ENCODE data around the gene GRIFIN.

The GRIFIN gene

DNA sequence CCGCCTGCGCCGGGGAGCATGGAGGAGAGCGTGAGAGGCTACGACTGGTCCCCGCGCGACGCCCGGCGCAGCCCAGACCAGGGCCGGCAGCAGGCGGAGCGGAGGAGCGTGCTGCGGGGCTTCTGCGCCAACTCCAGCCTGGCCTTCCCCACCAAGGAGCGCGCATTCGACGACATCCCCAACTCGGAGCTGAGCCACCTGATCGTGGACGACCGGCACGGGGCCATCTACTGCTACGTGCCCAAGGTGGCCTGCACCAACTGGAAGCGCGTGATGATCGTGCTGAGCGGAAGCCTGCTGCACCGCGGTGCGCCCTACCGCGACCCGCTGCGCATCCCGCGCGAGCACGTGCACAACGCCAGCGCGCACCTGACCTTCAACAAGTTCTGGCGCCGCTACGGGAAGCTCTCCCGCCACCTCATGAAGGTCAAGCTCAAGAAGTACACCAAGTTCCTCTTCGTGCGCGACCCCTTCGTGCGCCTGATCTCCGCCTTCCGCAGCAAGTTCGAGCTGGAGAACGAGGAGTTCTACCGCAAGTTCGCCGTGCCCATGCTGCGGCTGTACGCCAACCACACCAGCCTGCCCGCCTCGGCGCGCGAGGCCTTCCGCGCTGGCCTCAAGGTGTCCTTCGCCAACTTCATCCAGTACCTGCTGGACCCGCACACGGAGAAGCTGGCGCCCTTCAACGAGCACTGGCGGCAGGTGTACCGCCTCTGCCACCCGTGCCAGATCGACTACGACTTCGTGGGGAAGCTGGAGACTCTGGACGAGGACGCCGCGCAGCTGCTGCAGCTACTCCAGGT lies 43.1 kb downstream of the GRIFIN start:
- no peak for DNase-seq

DNA sequence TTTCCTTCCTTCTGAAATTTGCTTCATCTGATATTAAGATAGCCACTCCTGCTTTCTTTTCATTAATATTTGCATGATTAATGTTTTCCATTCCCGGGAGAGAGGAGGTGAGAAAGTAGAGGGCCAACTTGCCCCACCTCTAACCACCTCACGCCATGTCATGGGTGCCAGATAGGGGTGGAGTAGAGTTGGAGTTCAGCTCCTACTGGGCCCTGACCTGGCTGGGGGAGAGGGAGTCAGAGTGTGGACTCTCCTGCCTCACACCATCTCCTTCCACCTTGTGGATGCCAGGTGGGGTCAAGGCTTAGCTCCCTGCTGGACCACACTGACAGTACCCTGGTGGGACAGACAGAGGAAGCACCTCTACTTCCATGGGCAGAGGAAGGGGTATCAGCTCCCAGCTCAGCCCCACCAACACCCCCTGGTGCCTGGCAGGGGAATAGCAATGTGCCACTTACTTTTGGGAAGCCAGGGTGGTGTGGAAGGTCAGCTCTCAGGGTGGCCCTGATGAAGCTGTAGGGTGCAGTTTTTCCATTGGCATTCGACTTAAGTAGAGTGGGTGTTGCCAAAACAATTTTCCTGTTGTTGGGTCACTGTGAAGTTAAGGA lies 44.8 kb downstream of the GRIFIN start:
- peak; percentile 51 for DNase-seq

GRCh38 chr7:2425749-2426148 lies 50.4 kb downstream of the GRIFIN start:
- no peak for DNase-seq
